Progenitor cell of endocrine pancreas (in vitro differentiated cells): ENCODE results near the gene NUP188. TPM values are rescaled to one million over a fixed set of nuclear protein-coding genes. Genes with fewer than 3 reads are reported as not detected.

Experiments
- DNase-seq: peaks from one replicate; pipeline ENCODE4 v3.0.0; 2021; ENCODE audit warnings: low spot score; ENCODE audit not compliant: unreplicated experiment
- H3K27ac Mint-ChIP-seq: 2 replicates; pipeline ENCODE4 v1.8.0; 2021; ENCODE audit warnings: mild to moderate bottlenecking, moderate library complexity, mixed read lengths
- H3K27me3 Mint-ChIP-seq: 2 replicates; pipeline ENCODE4 v1.8.0; 2021; ENCODE audit warnings: mixed read lengths
- H3K36me3 Mint-ChIP-seq: 2 replicates; pipeline ENCODE4 v1.8.0; 2022; ENCODE audit warnings: mixed read lengths; ENCODE audit not compliant: insufficient read depth
- H3K4me1 Mint-ChIP-seq: 2 replicates; pipeline ENCODE4 v1.8.0; 2021; ENCODE audit warnings: low read depth, mixed read lengths
- H3K4me3 Mint-ChIP-seq: 2 replicates; pipeline ENCODE4 v1.8.0; 2021; ENCODE audit warnings: low read depth, mild to moderate bottlenecking, moderate library complexity, mixed read lengths
- H3K9me3 Mint-ChIP-seq: 2 replicates; pipeline ENCODE4 v1.8.0; 2021; ENCODE audit warnings: low read depth, mixed read lengths
- total RNA-seq: library from RNA; stranded (reverse); gene quantifications from 2 replicates; pipeline ENCODE4 v1.2.1, GENCODE V29; 2021
- TF ChIP-seq, protein P1 (sequence below): fragments of 200-600 bp; sonication (generic); IDR thresholded peaks from one replicate; pipeline ENCODE4 v1.5.0; 2021; ENCODE audit warnings: antibody characterized with exemption, mild to moderate bottlenecking; ENCODE audit not compliant: unreplicated experiment

NUP188 gene
- total RNA-seq, 1 donor from 2014 or later = 74.8 TPM

DNA sequence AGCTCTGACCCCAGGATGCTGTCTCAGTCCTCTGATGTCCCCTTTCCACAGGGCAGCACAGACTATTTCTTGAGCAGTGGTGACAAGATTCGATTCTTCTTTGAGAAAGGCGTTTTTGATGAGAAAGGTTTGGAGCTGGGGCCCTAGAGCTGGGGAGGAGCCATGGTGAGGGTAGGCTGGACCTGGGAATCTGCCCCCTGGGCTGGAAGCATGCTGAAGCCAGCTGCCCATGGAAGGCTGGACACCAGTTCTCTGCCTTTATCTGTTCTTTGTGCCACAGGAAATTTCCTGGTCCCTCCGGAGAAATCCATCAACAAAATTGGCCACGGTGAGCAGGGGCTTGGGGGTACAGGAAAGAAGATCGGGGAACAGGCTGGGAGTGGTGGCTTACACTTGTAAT lies 13.8 kb upstream of the NUP188 start:
- TF ChIP-seq, protein P1, sequence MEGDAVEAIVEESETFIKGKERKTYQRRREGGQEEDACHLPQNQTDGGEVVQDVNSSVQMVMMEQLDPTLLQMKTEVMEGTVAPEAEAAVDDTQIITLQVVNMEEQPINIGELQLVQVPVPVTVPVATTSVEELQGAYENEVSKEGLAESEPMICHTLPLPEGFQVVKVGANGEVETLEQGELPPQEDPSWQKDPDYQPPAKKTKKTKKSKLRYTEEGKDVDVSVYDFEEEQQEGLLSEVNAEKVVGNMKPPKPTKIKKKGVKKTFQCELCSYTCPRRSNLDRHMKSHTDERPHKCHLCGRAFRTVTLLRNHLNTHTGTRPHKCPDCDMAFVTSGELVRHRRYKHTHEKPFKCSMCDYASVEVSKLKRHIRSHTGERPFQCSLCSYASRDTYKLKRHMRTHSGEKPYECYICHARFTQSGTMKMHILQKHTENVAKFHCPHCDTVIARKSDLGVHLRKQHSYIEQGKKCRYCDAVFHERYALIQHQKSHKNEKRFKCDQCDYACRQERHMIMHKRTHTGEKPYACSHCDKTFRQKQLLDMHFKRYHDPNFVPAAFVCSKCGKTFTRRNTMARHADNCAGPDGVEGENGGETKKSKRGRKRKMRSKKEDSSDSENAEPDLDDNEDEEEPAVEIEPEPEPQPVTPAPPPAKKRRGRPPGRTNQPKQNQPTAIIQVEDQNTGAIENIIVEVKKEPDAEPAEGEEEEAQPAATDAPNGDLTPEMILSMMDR = no peak
- no peaks in the 10 kb centered on the region for H3K4me1 Mint-ChIP-seq
- H3K27ac Mint-ChIP-seq = no peak overlapping the region
- no peaks in the 10 kb centered on the region for H3K36me3 Mint-ChIP-seq
- DNase-seq = no peak
- H3K27me3 Mint-ChIP-seq = no peaks in the 10 kb centered on the region
- no peaks in the 10 kb centered on the region for H3K9me3 Mint-ChIP-seq
- no peak overlapping the region for H3K4me3 Mint-ChIP-seq

DNA sequence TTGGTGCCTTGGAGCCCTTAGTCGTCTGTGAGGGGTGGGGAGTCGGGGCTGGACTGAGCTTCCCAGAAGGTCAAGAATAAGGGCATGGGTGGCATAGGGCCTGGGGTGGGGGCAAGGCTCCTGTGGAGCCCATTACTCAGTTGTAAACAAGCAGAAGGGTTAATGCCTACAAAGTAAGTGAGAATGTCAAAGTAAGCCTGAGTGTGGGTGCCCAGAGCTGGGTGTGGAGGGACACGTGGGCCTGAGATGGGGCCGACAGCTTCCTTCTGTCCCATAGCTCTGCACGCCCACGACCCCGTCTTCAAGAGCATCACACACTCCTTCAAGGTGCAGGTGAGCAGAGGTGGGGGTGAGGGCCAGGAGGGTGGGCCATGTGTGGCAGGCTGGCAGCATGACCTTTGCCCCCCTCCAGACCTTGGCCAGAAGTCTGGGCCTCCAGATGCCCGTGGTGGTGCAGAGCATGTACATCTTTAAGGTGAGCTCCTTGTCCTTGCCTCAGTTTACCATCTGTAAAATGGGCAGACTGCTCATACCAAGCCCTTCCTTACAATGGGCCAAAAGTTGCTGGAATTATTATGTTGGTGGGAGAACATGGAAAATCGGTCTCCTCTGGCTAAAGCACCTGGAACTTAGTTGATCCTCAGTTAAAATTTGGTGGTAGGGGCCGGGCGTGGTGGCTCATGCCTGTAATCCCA lies 11.2 kb upstream of the NUP188 start:
- no peaks in the 10 kb centered on the region for H3K36me3 Mint-ChIP-seq
- no peak overlapping the region for H3K27ac Mint-ChIP-seq
- H3K27me3 Mint-ChIP-seq = no peaks in the 10 kb centered on the region

DNA sequence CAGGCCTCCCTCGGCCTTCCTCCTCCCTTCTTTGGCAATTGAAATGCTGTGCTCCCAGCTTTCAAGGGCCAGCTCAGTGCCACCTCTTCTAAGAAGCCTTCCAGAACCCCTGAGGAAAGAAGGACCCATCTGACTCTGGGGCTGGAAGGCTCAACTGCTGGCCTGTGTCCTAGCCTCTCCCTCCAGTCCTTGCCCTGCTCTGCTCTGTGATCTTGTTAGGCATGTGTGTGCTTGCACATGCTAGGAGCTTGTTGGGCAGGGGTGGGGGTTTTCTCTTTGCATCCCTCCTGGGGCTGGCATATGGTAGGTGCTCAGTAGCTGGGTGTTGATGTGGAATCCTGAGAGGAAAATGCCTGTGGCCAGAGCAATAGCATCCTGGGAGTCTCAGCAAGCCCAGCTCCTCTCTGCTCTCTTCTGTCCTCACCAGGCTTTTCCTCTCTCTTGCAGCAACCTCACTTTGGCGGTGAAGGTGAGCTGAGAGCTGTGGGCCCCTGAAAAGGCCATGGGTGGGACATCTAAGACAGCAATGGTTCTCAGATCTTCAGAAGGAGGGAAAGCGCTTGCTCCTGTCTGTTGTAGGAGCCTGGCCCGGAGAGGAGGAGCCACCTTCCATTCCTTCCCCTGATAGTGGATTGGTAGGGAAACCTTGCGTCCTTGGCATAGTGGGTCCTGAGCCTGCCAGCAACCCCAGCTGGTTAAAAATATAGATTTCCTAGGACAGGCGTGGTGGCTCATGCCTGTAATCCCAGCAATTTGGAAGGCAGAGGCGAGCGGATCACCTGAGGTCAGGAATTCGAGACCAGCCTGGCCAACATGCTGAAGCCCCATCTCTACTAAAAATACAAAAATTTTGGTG lies 10.0 kb upstream of the NUP188 start:
- Mint-ChIP-seq H3K27me3 (no peaks in the 10 kb centered on the region), H3K9me3 (no peaks in the 10 kb centered on the region), H3K4me3 (no peak overlapping the region), H3K36me3 (no peaks in the 10 kb centered on the region), H3K27ac (no peak overlapping the region), H3K4me1 (no peaks in the 10 kb centered on the region)
- DNase-seq = no peak
- TF ChIP-seq, protein P1 = no peak

More for the DNA sequence above, 11.2 kb upstream of the NUP188 start:
- no peaks in the 10 kb centered on the region for H3K4me1 Mint-ChIP-seq
- TF ChIP-seq, protein P1 = no peak
- no peaks in the 10 kb centered on the region for H3K9me3 Mint-ChIP-seq
- no peak for DNase-seq
- no peak overlapping the region for H3K4me3 Mint-ChIP-seq

DNA sequence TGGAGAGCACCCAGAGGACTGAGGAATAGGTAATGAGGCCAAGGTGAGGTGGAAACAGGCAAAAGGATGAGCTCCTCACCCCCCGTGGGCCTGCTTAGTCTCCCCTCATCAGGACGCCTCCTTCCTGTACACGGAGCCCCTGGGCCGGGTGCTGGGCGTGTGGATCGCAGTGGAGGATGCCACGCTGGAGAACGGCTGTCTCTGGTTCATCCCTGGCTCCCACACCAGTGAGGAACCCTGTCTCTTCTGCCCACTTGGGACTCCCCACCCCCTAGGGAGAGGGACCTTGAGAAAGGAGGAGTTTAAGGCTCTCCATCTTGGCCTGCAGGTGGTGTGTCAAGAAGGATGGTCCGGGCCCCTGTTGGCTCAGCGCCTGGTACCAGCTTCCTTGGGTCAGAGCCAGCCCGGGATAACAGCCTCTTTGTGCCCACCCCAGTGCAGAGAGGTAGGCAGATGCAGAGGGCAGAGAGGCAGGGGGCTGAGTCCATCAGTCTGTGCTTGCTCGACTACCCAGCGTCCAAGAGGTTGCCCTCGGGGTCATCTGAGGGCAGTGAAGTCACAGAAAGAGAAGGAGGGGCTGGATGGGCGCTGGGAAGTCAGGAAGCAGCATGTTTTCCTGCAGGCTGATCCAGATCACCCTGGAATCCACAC lies 7.1 kb upstream of the NUP188 start:
- H3K4me3 Mint-ChIP-seq = no peak overlapping the region
- H3K27ac Mint-ChIP-seq = no peak overlapping the region
- H3K36me3 Mint-ChIP-seq = no peaks in the 10 kb centered on the region
- no peaks in the 10 kb centered on the region for H3K27me3 Mint-ChIP-seq
- DNase-seq = no peak
- no peaks in the 10 kb centered on the region for H3K9me3 Mint-ChIP-seq
- TF ChIP-seq, protein P1 = no peak
- H3K4me1 Mint-ChIP-seq = peaks cover 3% of the 10 kb centered on the region
